GM12891 (cell line): ENCODE results near the gene CHERP.

Experiments
- POLR2A ChIP-seq: IDR thresholded peaks from 2 replicates; pipeline ENCODE4 v1.6.1; 2011; ENCODE audit warnings: low read depth, low read length, control low read depth
- SPI1 ChIP-seq: IDR thresholded peaks from 2 replicates; pipeline ENCODE4 v1.6.1; 2011; ENCODE audit warnings: low read depth, low read length, control low read depth
- TAF1 ChIP-seq: IDR thresholded peaks from 2 replicates; pipeline ENCODE4 v1.6.1; 2011; ENCODE audit warnings: low read depth, low read length, control low read depth

DNA sequence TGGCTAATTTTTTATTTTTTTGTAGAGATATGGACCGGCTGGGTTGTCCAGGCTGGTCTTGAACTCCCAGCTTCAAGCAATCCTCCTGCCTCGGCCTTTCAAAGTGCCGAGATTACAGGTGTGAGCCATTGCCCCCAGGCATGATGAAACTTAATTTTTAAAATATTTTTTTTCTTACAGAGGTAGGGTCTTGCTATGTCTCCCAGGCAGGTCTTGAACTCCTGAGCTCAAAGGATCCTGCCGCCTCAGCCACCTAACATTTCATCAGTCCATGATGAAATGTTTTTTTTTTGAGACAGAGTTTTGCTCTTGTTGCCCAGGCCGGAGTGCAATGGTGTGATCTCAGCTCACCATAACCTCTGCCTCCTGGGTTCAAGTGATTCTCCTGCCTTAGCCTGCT lies 33.7 kb downstream of the CHERP start:
- TF ChIP-seq POLR2A (no peak), TAF1 (no peak), SPI1 (no peak)
